Colonic mucosa (tissue), 4 donors: ENCODE data around the gene C1orf141. TPM values are rescaled to one million over a fixed set of nuclear protein-coding genes. Genes with fewer than 3 reads are reported as not detected.
"Not testable (repeated sequence)": the region's sequence is repeated elsewhere in the genome, so short reads cannot be mapped to it uniquely, and the experiment has no call there.

ENCODE experiments used
- DNase-seq: peaks from one replicate; pipeline ENCODE4 v3.0.0-alpha.2; 2020
- H3K27ac ChIP-seq: fragments of 200-600 bp; one replicate; pipeline ENCODE4 v1.8.0; 2021
- H3K27me3 ChIP-seq: fragments of 200-600 bp; one replicate; pipeline ENCODE4 v1.8.0; 2021
- H3K36me3 ChIP-seq: fragments of 200-600 bp; one replicate; pipeline ENCODE4 v1.8.0; 2021
- H3K4me1 ChIP-seq: fragments of 200-600 bp; one replicate; pipeline ENCODE4 v1.8.0; 2021; ENCODE audit warnings: mild to moderate bottlenecking
- H3K4me3 ChIP-seq: fragments of 200-600 bp; one replicate; pipeline ENCODE4 v1.8.0; 2021
- H3K9ac ChIP-seq, 2 donors: one replicate each; pipeline ENCODE4 v1.7.0; 2013; ENCODE audit warnings: control low read depth in 2 of 2, low read depth in 2 of 2, low read length in 2 of 2
- H3K9me3 ChIP-seq: fragments of 200-600 bp; one replicate; pipeline ENCODE4 v1.8.0; 2021
- intact Hi-C: fragments of 100-400 bp; cut with DNase I; formaldehyde crosslinking; loops from one replicate; pipeline ENCODE4 v1.14.1; 2022
- total RNA-seq, 2 donors: library from RNA; stranded (reverse); fragmentation: NEBNext Ultra II Directional in 1 of 2; extraction: Animal tissue kit (Norgen Biotek cat#: 25700) in 1 of 2; gene quantifications; one replicate each; pipeline ENCODE4 v1.2.1, GENCODE V29; 2021
- TF ChIP-seq, protein P1 (sequence below): fragments of 200-600 bp; IDR thresholded peaks from one replicate; pipeline ENCODE4 v1.8.0; 2022; ENCODE audit warnings: antibody characterized with exemption, mild to moderate bottlenecking
- donor health status: healthy.
- donor health status: DM: no; HTN: no; CAD: no.
- donor health status: DM: no; HTN: no; CAD: no.

The C1orf141 gene
- total RNA-seq, 2 donors from 2014 or later, result not detected

- DNase-seq, result no peak
- Histone ChIP-seq H3K36me3 (no peaks in the 10 kb centered on the region), H3K27ac (no peak overlapping the region), H3K9ac (no peak overlapping the region), H3K4me1 (no peaks in the 10 kb centered on the region), H3K27me3 (no peaks in the 10 kb centered on the region), H3K4me3 (no peak overlapping the region), H3K9me3 (no peaks in the 10 kb centered on the region)
- TF ChIP-seq, protein P1, sequence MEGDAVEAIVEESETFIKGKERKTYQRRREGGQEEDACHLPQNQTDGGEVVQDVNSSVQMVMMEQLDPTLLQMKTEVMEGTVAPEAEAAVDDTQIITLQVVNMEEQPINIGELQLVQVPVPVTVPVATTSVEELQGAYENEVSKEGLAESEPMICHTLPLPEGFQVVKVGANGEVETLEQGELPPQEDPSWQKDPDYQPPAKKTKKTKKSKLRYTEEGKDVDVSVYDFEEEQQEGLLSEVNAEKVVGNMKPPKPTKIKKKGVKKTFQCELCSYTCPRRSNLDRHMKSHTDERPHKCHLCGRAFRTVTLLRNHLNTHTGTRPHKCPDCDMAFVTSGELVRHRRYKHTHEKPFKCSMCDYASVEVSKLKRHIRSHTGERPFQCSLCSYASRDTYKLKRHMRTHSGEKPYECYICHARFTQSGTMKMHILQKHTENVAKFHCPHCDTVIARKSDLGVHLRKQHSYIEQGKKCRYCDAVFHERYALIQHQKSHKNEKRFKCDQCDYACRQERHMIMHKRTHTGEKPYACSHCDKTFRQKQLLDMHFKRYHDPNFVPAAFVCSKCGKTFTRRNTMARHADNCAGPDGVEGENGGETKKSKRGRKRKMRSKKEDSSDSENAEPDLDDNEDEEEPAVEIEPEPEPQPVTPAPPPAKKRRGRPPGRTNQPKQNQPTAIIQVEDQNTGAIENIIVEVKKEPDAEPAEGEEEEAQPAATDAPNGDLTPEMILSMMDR, result no peak
- intact Hi-C loops, result no loop called here
These were observed 57.2 kb downstream of the C1orf141 start for GRCh38 chr1:67077593-67077992.

DNA sequence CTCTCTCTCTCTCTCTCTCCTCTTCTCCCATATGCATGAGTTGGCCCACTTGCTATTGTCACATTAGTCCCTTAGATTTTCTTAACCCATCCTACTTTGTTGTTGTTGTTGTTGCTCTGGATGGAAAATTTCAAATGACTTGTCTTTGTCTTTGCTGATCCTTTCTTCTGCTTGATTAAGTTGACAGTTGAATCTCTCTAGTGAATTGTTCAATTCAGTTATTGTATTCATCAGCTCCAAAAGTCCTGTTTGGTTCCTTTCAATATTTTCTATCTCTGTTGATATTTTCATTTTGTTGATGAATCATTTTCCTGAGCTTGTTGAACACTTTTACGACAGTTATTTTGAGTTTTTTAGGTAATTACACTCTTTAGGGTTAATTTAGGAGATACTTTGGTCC, 62.0 kb downstream of the C1orf141 start:
- Histone ChIP-seq H3K4me3 (no peak overlapping the region), H3K27me3 (no peaks in the 10 kb centered on the region), H3K27ac (no peak overlapping the region), H3K9ac (no peak overlapping the region), H3K4me1 (no peaks in the 10 kb centered on the region), H3K36me3 (no peaks in the 10 kb centered on the region), H3K9me3 (no peaks in the 10 kb centered on the region)
- no peak for DNase-seq
- intact Hi-C loops, result no loop called here
- TF ChIP-seq, protein P1, result no peak

- H3K27me3 ChIP-seq, DNase-seq, H3K4me3 ChIP-seq, H3K36me3 ChIP-seq, intact Hi-C loops, H3K4me1 ChIP-seq, H3K9me3 ChIP-seq, H3K9ac ChIP-seq, H3K27ac ChIP-seq: not testable (repeated sequence)
These were observed 67.1 kb downstream of the C1orf141 start for GRCh38 chr1:67067655-67068054.

DNA sequence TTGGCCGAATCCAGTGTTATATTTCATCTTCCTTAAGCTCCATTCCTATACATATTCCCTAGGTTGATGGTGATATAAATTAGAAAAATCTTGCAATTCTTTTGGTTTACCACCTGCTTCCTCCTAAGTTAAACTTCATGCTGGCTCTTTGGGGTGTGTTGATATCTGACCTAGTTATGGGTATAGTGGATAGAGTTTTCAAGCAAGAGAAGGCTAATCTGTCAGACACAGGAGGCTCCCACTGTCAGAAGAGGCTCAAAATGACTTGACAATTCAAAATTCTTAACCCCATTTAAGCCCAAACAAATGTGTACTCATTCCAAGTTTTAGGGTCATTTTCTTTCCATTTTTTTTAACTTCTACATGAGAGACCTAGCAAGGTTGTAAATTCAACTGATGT, 72.4 kb downstream of the C1orf141 start:
- H3K4me1 ChIP-seq, result no peaks in the 10 kb centered on the region
- intact Hi-C loops, result no loop called here

GRCh38 chr1:67061266-67061665, 73.5 kb downstream of the C1orf141 start:
- Histone ChIP-seq H3K9me3 (no peaks in the 10 kb centered on the region), H3K27me3 (no peaks in the 10 kb centered on the region), H3K27ac (no peak overlapping the region), H3K36me3 (no peaks in the 10 kb centered on the region), H3K4me1 (no peaks in the 10 kb centered on the region), H3K9ac (no peak overlapping the region), H3K4me3 (no peak overlapping the region)
- intact Hi-C loops, result no loop called here
- TF ChIP-seq, protein P1, result no peak
- DNase-seq, result no peak

More for the DNA sequence above, 72.4 kb downstream of the C1orf141 start:
- Histone ChIP-seq H3K9ac (no peak overlapping the region), H3K27me3 (no peaks in the 10 kb centered on the region), H3K9me3 (no peaks in the 10 kb centered on the region), H3K36me3 (no peaks in the 10 kb centered on the region), H3K27ac (no peak overlapping the region), H3K4me3 (no peak overlapping the region)
- no peak for DNase-seq
- TF ChIP-seq, protein P1, result no peak

GRCh38 chr1:67060811-67061218, 74.0 kb downstream of the C1orf141 start:
- H3K27me3 ChIP-seq, result no peaks in the 10 kb centered on the region
- TF ChIP-seq, protein P1, result no peak
- no peak for DNase-seq
- no peaks in the 10 kb centered on the region for H3K9me3 ChIP-seq
- H3K36me3 ChIP-seq, result no peaks in the 10 kb centered on the region
- intact Hi-C loops, result no loop called here
- H3K9ac ChIP-seq, result no peak overlapping the region
- no peak overlapping the region for H3K4me3 ChIP-seq
- H3K27ac ChIP-seq, result no peak overlapping the region
- H3K4me1 ChIP-seq, result no peaks in the 10 kb centered on the region
